GM23338 (cell line): Measurements from ENCODE around the gene HGS. TPM values are rescaled to one million over a fixed set of nuclear protein-coding genes. Genes with fewer than 3 reads are reported as not detected.

Experiments
- ATAC-seq: fragments of 200-7000 bp; cut with Tn5 transposase; 3 replicates; pipeline ENCODE4 v1.9.1; 2020
- DNase-seq: peaks from one replicate; pipeline ENCODE4 v3.0.0-alpha.2; 2015; ENCODE audit warnings: low spot score
- H2AFZ ChIP-seq: fragments of 200-600 bp; sonication (generic); 2 replicates; pipeline ENCODE4 v1.8.0; 2016; ENCODE audit warnings: antibody characterized with exemption, mild to moderate bottlenecking, moderate library complexity
- H3F3A ChIP-seq: fragments of 200-600 bp; sonication (generic); replicated peaks from 2 replicates; pipeline ENCODE4 v1.8.0; 2017; ENCODE audit warnings: antibody characterized with exemption, mixed run types, low read depth
- H3K27ac ChIP-seq: fragments of 200-600 bp; sonication (generic); 2 replicates; pipeline ENCODE4 v1.6.1; 2016; ENCODE audit warnings: low read depth
- H3K27me3 ChIP-seq: fragments of 200-600 bp; sonication (generic); 2 replicates; pipeline ENCODE4 v1.8.0; 2016; ENCODE audit warnings: mild to moderate bottlenecking, mixed run types, moderate library complexity; ENCODE audit not compliant: insufficient read depth
- H3K36me3 ChIP-seq: fragments of 200-600 bp; sonication (generic); 2 replicates; pipeline ENCODE4 v1.8.0; 2016; ENCODE audit warnings: mild to moderate bottlenecking; ENCODE audit not compliant: insufficient read depth
- H3K4me1 ChIP-seq: fragments of 200-600 bp; sonication (generic); 2 replicates; pipeline ENCODE4 v1.8.0; 2016; ENCODE audit warnings: mild to moderate bottlenecking, moderate library complexity; ENCODE audit not compliant: insufficient read depth
- H3K4me2 ChIP-seq: fragments of 200-600 bp; sonication (generic); 2 replicates; pipeline ENCODE4 v1.7.1; 2017; ENCODE audit warnings: mixed run types
- H3K4me3 ChIP-seq: fragments of 200-600 bp; sonication (generic); 2 replicates; pipeline ENCODE4 v1.6.1; 2016; ENCODE audit warnings: mixed run types
- H3K79me2 ChIP-seq: fragments of 200-600 bp; sonication (generic); replicated peaks from 2 replicates; pipeline ENCODE4 v1.8.0; 2017; ENCODE audit warnings: mild to moderate bottlenecking; ENCODE audit not compliant: insufficient read depth
- H3K9me2 ChIP-seq: fragments of 200-600 bp; sonication (generic); 2 replicates; pipeline ENCODE4 v1.8.0; 2017; ENCODE audit not compliant: insufficient read depth
- H4K20me1 ChIP-seq: fragments of 200-600 bp; sonication (generic); replicated peaks from 2 replicates; pipeline ENCODE4 v1.8.0; 2017; ENCODE audit warnings: mild to moderate bottlenecking; ENCODE audit not compliant: insufficient read depth
- H3K27ac Mint-ChIP-seq: 2 replicates; pipeline ENCODE4 v1.8.0; 2020; ENCODE audit warnings: inconsistent platforms, mild to moderate bottlenecking, moderate library complexity, mixed read lengths
- H3K27me3 Mint-ChIP-seq: 3 replicates; pipeline ENCODE4 v1.8.0; 2022; ENCODE audit warnings: low read depth, mild to moderate bottlenecking, moderate library complexity, mixed read lengths, inconsistent platforms; ENCODE audit not compliant: insufficient read depth, poor library complexity
- H3K36me3 Mint-ChIP-seq: 3 replicates; pipeline ENCODE4 v1.8.0; 2021; ENCODE audit warnings: low read depth, mild to moderate bottlenecking, inconsistent platforms, moderate library complexity, mixed read lengths
- H3K4me1 Mint-ChIP-seq: 3 replicates; pipeline ENCODE4 v1.8.0; 2020; ENCODE audit warnings: mild to moderate bottlenecking, inconsistent platforms, mixed read lengths
- H3K4me3 Mint-ChIP-seq: 3 replicates; pipeline ENCODE4 v1.8.0; 2021; ENCODE audit warnings: moderate library complexity, mild to moderate bottlenecking, inconsistent platforms, mixed read lengths
- H3K9me3 Mint-ChIP-seq: 3 replicates; pipeline ENCODE4 v1.8.0; 2020; ENCODE audit warnings: moderate library complexity, mild to moderate bottlenecking, inconsistent platforms, mixed read lengths
- ETS1 ChIP-seq: IDR thresholded peaks from 2 replicates; pipeline ENCODE4 v1.6.1; 2016; ENCODE audit warnings: antibody characterized with exemption
- EZH2 ChIP-seq: fragments of 200-600 bp; sonication (generic); IDR thresholded peaks from one replicate; pipeline ENCODE4 v1.8.0; 2017; ENCODE audit warnings: antibody characterized with exemption, mild to moderate bottlenecking, low read depth; ENCODE audit not compliant: unreplicated experiment
- JUNB ChIP-seq: IDR thresholded peaks from one replicate; pipeline ENCODE4 v1.6.1; 2016; ENCODE audit warnings: antibody characterized with exemption; ENCODE audit not compliant: unreplicated experiment
- NANOG ChIP-seq: IDR thresholded peaks from 2 replicates; pipeline ENCODE4 v1.6.1; 2016; ENCODE audit warnings: antibody characterized with exemption, borderline replicate concordance
- STAT1 ChIP-seq: IDR thresholded peaks from one replicate; pipeline ENCODE4 v1.6.1; 2016; ENCODE audit warnings: antibody characterized with exemption; ENCODE audit not compliant: unreplicated experiment
- ZNF114 ChIP-seq: fragments of 250-450 bp; sonication (Bioruptor Pico); IDR thresholded peaks from 2 replicates; pipeline ENCODE4 v1.5.0; 2020; ENCODE audit warnings: mild to moderate bottlenecking, moderate library complexity
- polyA plus RNA-seq: library from polyadenylated mRNA; unstranded; fragments of >200 nt; fragmentation: Nextera tagmentation; extraction: Ambion mirVana; gene quantifications from 2 replicates; pipeline ENCODE4 v1.2.1, GENCODE V29; 2016
- total RNA-seq: library from RNA; depleted of rRNA; stranded (reverse); fragments of >200 nt; shearing (Covaris generic); gene quantifications from 2 replicates; pipeline ENCODE4 v1.2.3, GENCODE V29; 2014
- TF ChIP-seq, protein P1 (sequence below), 2 experiments: fragments of 200-600 bp in 1 of 2; sonication (generic) in 1 of 2; conservative IDR thresholded peaks; 2 replicates each; pipeline versions ENCODE4 v1.5.1 to v1.6.1; 2016 to 2017; ENCODE audit warnings: antibody characterized with exemption in 2 of 2, low read depth in 2 of 2, mild to moderate bottlenecking in 2 of 2, moderate library complexity in 1 of 2

The HGS gene
- total and polyA plus RNA-seq, 2 experiments from 2014 or later = 59.0 to 90.2 TPM

- H3K79me2 ChIP-seq = peaks cover 13% of the 10 kb centered on the region
- H3F3A ChIP-seq = peaks cover 22% of the 10 kb centered on the region
- Mint-ChIP-seq H3K4me1 (peaks cover 25% of the 10 kb centered on the region), H3K27me3 (peaks cover 20% of the 10 kb centered on the region), H3K9me3 (no peaks in the 10 kb centered on the region), H3K4me3 (peak overlapping the region; percentile 89), H3K36me3 (peaks cover 4% of the 10 kb centered on the region; the same call in 2 of the 3 replicates), H3K27ac (peak overlapping the region; percentile 59; the same call in 1 of the 2 replicates)
- no peak for TF ChIP-seq JUNB
- TF ChIP-seq NANOG = no peak
- TF ChIP-seq, protein P1, sequence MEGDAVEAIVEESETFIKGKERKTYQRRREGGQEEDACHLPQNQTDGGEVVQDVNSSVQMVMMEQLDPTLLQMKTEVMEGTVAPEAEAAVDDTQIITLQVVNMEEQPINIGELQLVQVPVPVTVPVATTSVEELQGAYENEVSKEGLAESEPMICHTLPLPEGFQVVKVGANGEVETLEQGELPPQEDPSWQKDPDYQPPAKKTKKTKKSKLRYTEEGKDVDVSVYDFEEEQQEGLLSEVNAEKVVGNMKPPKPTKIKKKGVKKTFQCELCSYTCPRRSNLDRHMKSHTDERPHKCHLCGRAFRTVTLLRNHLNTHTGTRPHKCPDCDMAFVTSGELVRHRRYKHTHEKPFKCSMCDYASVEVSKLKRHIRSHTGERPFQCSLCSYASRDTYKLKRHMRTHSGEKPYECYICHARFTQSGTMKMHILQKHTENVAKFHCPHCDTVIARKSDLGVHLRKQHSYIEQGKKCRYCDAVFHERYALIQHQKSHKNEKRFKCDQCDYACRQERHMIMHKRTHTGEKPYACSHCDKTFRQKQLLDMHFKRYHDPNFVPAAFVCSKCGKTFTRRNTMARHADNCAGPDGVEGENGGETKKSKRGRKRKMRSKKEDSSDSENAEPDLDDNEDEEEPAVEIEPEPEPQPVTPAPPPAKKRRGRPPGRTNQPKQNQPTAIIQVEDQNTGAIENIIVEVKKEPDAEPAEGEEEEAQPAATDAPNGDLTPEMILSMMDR (conservative IDR thresholded peaks at IDR 0.05; ENCODE audit: low read depth in 2 of 2) = 0 out of 4 replicates have a peak, but pooled peaks of 1 of the 2 experiments have one; percentile 20
- H2AFZ ChIP-seq = no peak overlapping the region
- peak overlapping the region; percentile 77 for H3K4me3 ChIP-seq
- no peak overlapping the region for H3K27ac ChIP-seq
- ATAC-seq (peak; percentile 10), DNase-seq (no peak)
- H3K27me3 ChIP-seq = no peaks in the 10 kb centered on the region
- no peaks in the 10 kb centered on the region; the same call in 1 of the 2 replicates for H4K20me1 ChIP-seq
- peak overlapping the region; percentile 93 for H3K4me2 ChIP-seq
- H3K36me3 ChIP-seq = no peaks in the 10 kb centered on the region
- peaks cover 24% of the 10 kb centered on the region; the same call in 1 of the 2 replicates for H3K4me1 ChIP-seq
- H3K9me2 ChIP-seq = no peaks in the 10 kb centered on the region
These were observed 28.7 kb downstream of the HGS start for GRCh38 chr17:81712468-81713003.

DNA sequence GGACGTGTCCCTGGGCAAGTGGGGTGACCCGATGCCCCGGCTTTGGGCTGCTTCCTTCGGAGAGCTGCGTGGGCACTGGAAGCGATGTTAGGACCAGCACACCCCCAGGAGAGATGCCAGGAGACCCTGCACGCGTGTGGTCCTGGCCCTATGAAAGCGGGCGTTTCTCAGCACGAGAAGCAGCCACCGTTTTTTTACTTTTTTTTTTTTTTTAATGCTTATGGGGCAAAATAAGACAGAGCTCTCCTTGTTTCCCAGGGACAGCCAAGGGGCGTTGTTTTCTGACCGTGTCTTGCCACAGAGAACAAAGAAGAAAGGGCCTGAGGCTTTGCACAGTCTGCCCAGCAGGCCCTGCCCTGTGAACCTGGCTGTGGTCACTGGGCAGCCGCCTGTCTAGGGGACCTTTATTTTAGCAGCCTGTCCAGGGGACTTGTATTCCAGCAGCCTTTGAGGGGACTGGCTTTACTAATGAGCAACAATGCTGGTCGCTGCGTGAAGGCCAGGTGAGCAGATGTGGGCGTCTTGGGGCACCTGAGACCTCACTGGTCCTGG, 29.3 kb downstream of the HGS start:
- H3K9me3 Mint-ChIP-seq = no peaks in the 10 kb centered on the region
- H3K4me3 Mint-ChIP-seq = peak overlapping the region; percentile 89
- peak overlapping the region; percentile 59; the same call in 1 of the 2 replicates for H3K27ac Mint-ChIP-seq

More for the DNA sequence above, 29.3 kb downstream of the HGS start:
- peaks cover 25% of the 10 kb centered on the region for H3K4me1 Mint-ChIP-seq
- Histone ChIP-seq H3K9me2 (no peaks in the 10 kb centered on the region), H3K27ac (no peak overlapping the region), H3K36me3 (no peaks in the 10 kb centered on the region), H3K4me1 (peaks cover 24% of the 10 kb centered on the region; the same call in 1 of the 2 replicates), H3K79me2 (peaks cover 13% of the 10 kb centered on the region), H3K27me3 (no peaks in the 10 kb centered on the region), H3K4me2 (peak overlapping the region; percentile 93), H3K4me3 (peak overlapping the region; percentile 77), H2AFZ (no peak overlapping the region), H3F3A (peaks cover 22% of the 10 kb centered on the region), H4K20me1 (no peaks in the 10 kb centered on the region)
- ATAC-seq = no peak
- H3K27me3 Mint-ChIP-seq = peaks cover 20% of the 10 kb centered on the region
- DNase-seq = no peak
- H3K36me3 Mint-ChIP-seq = peaks cover 6% of the 10 kb centered on the region
- no peak for TF ChIP-seq STAT1
- no peak for TF ChIP-seq ETS1
- TF ChIP-seq ZNF114 = no peak
- no peak for TF ChIP-seq NANOG
- no peak for TF ChIP-seq EZH2
